ENCODE measurements around the gene ZNF616.

Gene ZNF616

DNA sequence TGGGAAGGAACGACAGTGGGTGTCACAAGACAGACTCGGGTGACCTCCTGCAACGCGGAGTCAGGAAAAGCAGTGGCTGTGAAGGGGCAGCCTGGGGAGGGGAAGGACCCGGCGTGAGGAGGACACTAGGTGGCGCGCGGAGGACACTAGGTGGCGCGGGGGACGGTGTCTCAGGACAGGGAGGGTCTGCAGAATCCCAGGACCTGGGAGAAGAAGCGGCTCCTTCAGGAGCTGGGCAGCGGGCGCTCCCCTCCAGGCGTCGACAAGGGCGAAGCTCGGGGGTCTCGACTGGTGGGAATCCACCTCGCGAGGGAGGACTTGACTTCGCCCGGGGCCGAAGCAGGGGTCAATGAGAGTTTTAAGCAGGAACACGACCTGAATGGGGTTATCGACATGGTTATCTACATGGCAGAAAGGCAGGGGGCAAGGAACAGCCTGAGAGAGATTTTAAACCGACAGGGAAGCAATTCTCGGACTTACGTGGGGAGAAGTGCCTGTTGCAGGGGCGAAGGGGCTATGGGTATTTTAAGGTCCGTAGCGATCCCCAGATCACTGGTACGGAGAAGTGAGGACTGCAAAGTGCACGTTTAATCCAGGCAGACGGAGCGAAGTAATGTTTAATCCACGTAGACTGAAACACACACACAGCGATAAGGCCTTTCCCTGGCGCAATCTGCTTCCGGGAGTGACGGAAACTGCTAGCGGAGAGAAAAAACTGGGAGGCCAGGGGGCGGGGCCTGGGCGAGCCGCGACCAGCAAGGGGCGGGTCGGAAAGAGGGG, at the start of gene ZNF616:
Gene ZNF616 (minus strand): TSS at position 687 of the 780 bp plus-strand sequence. CDS start 9,426 bp downstream, outside the sequence.
- TF ChIP-seq, protein P1, sequence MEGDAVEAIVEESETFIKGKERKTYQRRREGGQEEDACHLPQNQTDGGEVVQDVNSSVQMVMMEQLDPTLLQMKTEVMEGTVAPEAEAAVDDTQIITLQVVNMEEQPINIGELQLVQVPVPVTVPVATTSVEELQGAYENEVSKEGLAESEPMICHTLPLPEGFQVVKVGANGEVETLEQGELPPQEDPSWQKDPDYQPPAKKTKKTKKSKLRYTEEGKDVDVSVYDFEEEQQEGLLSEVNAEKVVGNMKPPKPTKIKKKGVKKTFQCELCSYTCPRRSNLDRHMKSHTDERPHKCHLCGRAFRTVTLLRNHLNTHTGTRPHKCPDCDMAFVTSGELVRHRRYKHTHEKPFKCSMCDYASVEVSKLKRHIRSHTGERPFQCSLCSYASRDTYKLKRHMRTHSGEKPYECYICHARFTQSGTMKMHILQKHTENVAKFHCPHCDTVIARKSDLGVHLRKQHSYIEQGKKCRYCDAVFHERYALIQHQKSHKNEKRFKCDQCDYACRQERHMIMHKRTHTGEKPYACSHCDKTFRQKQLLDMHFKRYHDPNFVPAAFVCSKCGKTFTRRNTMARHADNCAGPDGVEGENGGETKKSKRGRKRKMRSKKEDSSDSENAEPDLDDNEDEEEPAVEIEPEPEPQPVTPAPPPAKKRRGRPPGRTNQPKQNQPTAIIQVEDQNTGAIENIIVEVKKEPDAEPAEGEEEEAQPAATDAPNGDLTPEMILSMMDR (IDR thresholded peaks at IDR 0.05; ENCODE audit: insufficient read depth, low read length, poor library complexity, severe bottlenecking) = peak; percentile 87
- peak; percentile 93 for DNase-seq (ENCODE audit: extremely low read depth, insufficient read length)
- no peaks in the 10 kb centered on the region for H3K27me3 ChIP-seq (replicated peaks; ENCODE audit: control insufficient read depth, insufficient read depth, low read length)
- H3K4me3 ChIP-seq (replicated peaks; ENCODE audit: low read depth, low read length) = peak within 1 kb of the TSS; percentile 84
- no peaks in the 10 kb centered on the region; the same call in 1 of the 2 replicates for H3K36me3 ChIP-seq (ENCODE audit: control insufficient read depth, insufficient read depth, low read length)

GRCh38 chr19:52188822-52189734, 49.3 kb upstream of the ZNF616 start:
- peak; percentile 97 for DNase-seq (ENCODE audit: extremely low read depth, insufficient read length)
- peaks cover 2% of the 10 kb centered on the region for H3K36me3 ChIP-seq (ENCODE audit: control insufficient read depth, insufficient read depth, low read length)
- TF ChIP-seq, protein P1 (IDR thresholded peaks at IDR 0.05; ENCODE audit: insufficient read depth, low read length, poor library complexity, severe bottlenecking) = peak; percentile 18
- no peaks in the 10 kb centered on the region for H3K27me3 ChIP-seq (replicated peaks; ENCODE audit: control insufficient read depth, insufficient read depth, low read length)
- H3K4me3 ChIP-seq (replicated peaks; ENCODE audit: low read depth, low read length) = peak overlapping the region; percentile 57

DNA sequence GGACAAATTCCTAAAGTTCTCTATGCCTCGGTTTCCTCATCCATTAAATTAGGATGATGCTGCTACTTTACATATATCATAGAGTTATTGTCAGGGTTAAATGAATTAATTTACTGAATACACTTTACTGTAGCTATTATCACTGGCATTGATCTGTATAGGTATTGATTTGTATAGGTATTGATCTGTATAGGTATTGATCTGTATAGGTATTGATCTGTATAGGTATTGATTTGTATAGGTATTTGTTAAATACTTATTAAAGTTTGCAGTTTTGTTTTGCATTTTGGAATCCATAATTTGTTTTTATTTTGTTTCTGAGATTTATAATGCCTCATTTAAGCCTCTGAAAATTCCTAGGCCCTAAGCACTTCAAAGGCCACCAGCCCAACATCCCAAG, 47.7 kb upstream of the ZNF616 start:
- no peaks in the 10 kb centered on the region for H3K27me3 ChIP-seq (replicated peaks; ENCODE audit: control insufficient read depth, insufficient read depth, low read length)
- H3K4me3 ChIP-seq (replicated peaks; ENCODE audit: low read depth, low read length) = no peak overlapping the region
- no peaks in the 10 kb centered on the region for H3K36me3 ChIP-seq (ENCODE audit: control insufficient read depth, insufficient read depth, low read length)
- no peak for DNase-seq (ENCODE audit: extremely low read depth, insufficient read length)
- TF ChIP-seq, protein P1 (IDR thresholded peaks at IDR 0.05; ENCODE audit: insufficient read depth, low read length, poor library complexity, severe bottlenecking) = no peak

DNA sequence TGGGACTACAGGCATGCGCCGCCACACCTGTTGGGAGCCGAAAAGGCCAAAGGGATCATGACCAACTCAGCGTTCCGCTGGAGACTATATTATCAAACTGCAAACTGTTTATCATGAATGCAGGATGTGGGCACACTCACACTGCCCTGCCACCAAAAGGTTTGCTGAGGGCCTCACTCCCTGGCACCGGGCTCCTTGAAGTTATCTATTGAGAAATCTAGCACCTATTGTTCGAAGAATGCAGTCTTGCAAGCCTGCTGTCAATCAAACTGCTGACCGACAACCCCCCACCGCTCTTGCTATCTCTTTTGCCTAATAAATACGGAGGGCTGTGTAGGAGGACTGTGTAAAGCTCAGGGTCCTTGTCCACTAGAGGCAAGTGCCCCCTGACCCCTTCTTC, 36.8 kb upstream of the ZNF616 start:
- Histone ChIP-seq H3K36me3 (ENCODE audit: control insufficient read depth, insufficient read depth, low read length) (no peaks in the 10 kb centered on the region), H3K4me3 (replicated peaks; ENCODE audit: low read depth, low read length) (no peak overlapping the region), H3K27me3 (replicated peaks; ENCODE audit: control insufficient read depth, insufficient read depth, low read length) (no peaks in the 10 kb centered on the region)
- TF ChIP-seq, protein P1 (IDR thresholded peaks at IDR 0.05; ENCODE audit: insufficient read depth, low read length, poor library complexity, severe bottlenecking) = no peak
- no peak for DNase-seq (ENCODE audit: extremely low read depth, insufficient read length)

- peaks cover 4% of the 10 kb centered on the region for H3K36me3 ChIP-seq (ENCODE audit: control insufficient read depth, insufficient read depth, low read length)
- TF ChIP-seq, protein P1 (IDR thresholded peaks at IDR 0.05; ENCODE audit: insufficient read depth, low read length, poor library complexity, severe bottlenecking) = no peak
- no peaks in the 10 kb centered on the region for H3K27me3 ChIP-seq (replicated peaks; ENCODE audit: control insufficient read depth, insufficient read depth, low read length)
- no peak overlapping the region for H3K4me3 ChIP-seq (replicated peaks; ENCODE audit: low read depth, low read length)
- DNase-seq (ENCODE audit: extremely low read depth, insufficient read length) = no peak
Observed at GRCh38 chr19:52172347-52172746, 32.6 kb upstream of the ZNF616 start.
